BJ (cell line): ENCODE data around the gene OSBPL5. TPM values are rescaled to one million over a fixed set of nuclear protein-coding genes. Genes with fewer than 3 reads are reported as not detected.
A peak's percentile ranks its signal among the peaks of the same experiment; 100 is the strongest.

Experiments used
- CTCF ChIA-PET: fragments of 350-600 bp; formaldehyde crosslinking; extraction: SDS; loops from one replicate; lab custom pipeline; 2021; ENCODE audit warnings: antibody characterized with exemption, inconsistent platforms; lab: Yijun Ruan, JAX
- POLR2A ChIA-PET: fragments of 300-600 bp; sonication (Branson Sonifier 250); formaldehyde crosslinking; extraction: SDS; loops from one replicate; lab custom pipeline; 2021; ENCODE audit warnings: antibody characterized with exemption; lab: Charles Lee
- DNase-seq: peaks from one replicate; pipeline ENCODE4 v3.0.0-alpha.2; 2011; ENCODE audit warnings: low read depth
- H3K27me3 ChIP-seq: 2 replicates; pipeline ENCODE4 v1.6.0; 2011; ENCODE audit warnings: low read length; ENCODE audit not compliant: control insufficient read depth, insufficient read depth
- H3K36me3 ChIP-seq: 2 replicates; pipeline ENCODE4 v1.5.1; 2011; ENCODE audit warnings: low read length; ENCODE audit not compliant: control insufficient read depth, insufficient read depth
- H3K4me3 ChIP-seq: 2 replicates; pipeline ENCODE4 v1.5.1; 2011; ENCODE audit warnings: low read depth, mild to moderate bottlenecking, control low read depth, low read length
- polyA plus RNA-seq: library from polyadenylated mRNA; depleted of rRNA; stranded (reverse); fragments of >200 nt; gene quantifications from 2 replicates; pipeline ENCODE4 v1.2.3, GENCODE V29; 2011
- TF ChIP-seq, protein P1 (sequence below): IDR thresholded peaks from 2 replicates; pipeline ENCODE4 v1.5.1; 2011; ENCODE audit warnings: low read depth, mild to moderate bottlenecking, control low read depth, inconsistent platforms, low read length, moderate library complexity; ENCODE audit not compliant: insufficient read depth

The OSBPL5 gene
- polyA plus RNA-seq, 1 experiment = 20.8 TPM

DNA sequence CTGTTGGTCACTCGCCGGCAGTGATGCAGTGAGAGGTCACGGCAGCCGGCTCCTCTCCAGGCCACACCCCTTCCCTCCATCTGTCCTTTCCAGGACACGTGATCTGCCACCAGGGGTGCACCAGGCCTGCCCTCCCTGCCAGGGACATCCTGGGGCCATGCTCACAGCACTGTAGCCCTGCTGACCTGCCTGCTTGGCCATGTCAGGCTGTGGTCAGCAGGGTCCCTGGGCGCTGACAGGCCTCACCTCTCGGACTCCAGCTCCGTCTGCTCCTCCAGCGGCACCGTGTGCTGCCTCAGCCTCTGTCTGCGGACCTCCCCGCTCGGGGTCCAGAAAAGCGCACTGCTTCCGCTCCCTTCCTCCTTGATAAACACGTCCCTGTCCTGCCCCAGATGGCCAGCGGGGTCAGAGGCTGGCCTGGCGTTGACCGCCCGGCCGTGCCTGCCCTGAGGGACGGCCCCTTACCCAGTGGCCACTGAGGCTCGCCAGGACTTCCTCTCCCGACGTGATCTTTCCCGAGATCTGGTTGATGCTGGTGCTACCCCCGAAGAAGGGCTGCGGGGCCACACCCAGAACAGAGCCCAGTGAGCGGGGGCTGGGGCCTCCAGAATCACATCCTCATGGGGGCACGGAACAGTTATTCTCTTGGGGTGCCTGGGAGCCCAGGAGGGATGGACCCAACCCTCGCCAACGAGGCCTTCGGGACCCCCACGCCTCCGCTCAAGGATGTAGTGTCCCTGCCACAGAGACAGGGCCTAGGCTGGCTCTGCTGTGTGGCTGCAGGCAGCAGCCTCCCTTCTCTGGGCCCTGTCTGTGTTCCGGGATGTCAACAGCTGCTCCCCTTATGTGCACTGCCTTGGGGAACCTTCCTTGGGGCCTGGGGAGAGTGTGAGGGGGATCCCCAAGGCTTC, 71.6 kb downstream of the OSBPL5 start:
- H3K36me3 ChIP-seq = peaks cover 35% of the 10 kb centered on the region
- TF ChIP-seq, protein P1, sequence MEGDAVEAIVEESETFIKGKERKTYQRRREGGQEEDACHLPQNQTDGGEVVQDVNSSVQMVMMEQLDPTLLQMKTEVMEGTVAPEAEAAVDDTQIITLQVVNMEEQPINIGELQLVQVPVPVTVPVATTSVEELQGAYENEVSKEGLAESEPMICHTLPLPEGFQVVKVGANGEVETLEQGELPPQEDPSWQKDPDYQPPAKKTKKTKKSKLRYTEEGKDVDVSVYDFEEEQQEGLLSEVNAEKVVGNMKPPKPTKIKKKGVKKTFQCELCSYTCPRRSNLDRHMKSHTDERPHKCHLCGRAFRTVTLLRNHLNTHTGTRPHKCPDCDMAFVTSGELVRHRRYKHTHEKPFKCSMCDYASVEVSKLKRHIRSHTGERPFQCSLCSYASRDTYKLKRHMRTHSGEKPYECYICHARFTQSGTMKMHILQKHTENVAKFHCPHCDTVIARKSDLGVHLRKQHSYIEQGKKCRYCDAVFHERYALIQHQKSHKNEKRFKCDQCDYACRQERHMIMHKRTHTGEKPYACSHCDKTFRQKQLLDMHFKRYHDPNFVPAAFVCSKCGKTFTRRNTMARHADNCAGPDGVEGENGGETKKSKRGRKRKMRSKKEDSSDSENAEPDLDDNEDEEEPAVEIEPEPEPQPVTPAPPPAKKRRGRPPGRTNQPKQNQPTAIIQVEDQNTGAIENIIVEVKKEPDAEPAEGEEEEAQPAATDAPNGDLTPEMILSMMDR = no peak
- no peaks in the 10 kb centered on the region for H3K27me3 ChIP-seq
- POLR2A ChIA-PET = no interaction called here
- H3K4me3 ChIP-seq = no peak overlapping the region
- CTCF ChIA-PET = interaction anchor here (0.6 to 10.0 kb wide), 9 partner anchors 12 to 156 kb away, joined by 3 to 155 read pairs (median 10); no protein-coding TSS in a partner anchor
- DNase-seq = no peak

DNA sequence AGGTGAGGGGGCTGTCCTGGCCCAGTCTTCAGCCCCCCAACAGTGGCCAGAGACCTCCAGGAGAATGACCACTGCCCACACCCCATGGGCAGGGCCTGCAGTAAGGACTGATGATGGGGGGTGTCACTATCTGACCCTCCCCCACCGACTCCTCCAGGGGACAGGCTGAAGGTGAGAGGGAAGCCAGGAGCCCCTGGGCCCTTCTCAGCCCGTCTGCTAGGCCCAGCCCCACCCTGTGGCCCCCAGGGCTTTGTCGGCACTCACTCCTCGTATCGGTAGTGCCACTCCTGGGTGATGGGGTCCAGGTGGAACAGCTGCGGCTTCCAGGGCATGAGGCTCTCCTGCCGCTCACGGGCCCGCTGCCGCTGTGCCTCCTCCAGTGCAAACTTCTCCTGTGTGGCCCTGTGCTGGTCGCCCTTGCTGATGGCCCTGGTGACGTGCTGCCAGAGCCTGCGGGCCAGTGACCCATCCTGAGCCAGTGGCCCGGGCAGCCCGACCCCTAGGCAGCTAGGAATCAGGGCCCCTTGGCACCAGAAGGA, 72.4 kb downstream of the OSBPL5 start:
- TF ChIP-seq, protein P1 = no peak
- POLR2A ChIA-PET = no interaction called here
- Histone ChIP-seq H3K27me3 (no peaks in the 10 kb centered on the region), H3K36me3 (peaks cover 37% of the 10 kb centered on the region), H3K4me3 (no peak overlapping the region)
- DNase-seq = no peak
- CTCF ChIA-PET = interaction anchor here (0.5 to 10.0 kb wide), 13 partner anchors 10 to 478 kb away, joined by 3 to 155 read pairs (median 13); no protein-coding TSS in a partner anchor

DNA sequence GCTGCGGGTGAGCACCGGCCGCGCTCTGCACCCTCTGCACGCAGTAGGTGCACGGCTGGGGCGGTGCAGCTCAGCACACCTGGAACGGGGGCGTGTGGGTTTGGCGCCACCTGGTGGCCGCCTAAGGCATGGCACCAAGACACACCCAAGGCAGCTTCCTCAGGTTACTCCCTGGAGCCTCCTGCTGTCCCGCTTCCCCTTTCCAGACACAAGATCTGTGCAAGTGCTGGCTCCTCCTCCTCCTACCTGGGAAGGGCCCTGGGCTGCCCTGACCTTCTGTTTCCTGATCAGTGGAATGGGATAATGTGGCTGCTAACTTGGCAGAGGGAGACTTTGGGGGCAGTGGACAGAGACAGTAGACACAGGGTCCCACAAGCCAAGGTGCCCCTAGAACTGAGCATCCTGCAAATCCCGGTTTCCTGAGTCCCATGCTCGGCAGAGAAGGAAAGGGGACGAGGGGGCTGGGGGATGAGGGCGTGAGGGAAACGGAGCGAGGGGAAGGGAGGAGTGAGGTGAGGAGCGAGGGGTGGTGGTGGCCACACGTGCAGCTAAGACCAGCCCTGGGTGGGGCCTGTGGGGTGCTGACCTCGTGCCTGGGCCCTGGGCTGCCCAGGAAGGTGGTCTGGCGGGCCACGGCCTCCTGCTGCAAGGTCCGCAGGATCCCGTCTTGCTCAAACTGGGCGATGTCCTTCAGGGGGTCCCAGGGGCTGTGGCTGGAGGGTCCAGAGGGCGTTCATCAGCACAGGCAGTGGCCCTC, 73.1 kb downstream of the OSBPL5 start:
- ChIA-PET CTCF (interaction anchor here (0.5 to 10.0 kb wide), 35 partner anchors 9 to 559 kb away, joined by 3 to 155 read pairs (median 5); partner anchors contain the start of genes CARS1 and OSBPL5), POLR2A (interaction anchor here (0.6 kb wide), 1 partner anchor 76 kb away, joined by 12 read pairs; no protein-coding TSS in a partner anchor)
- peaks cover 35% of the 10 kb centered on the region for H3K36me3 ChIP-seq
- no peaks in the 10 kb centered on the region for H3K27me3 ChIP-seq
- no peak overlapping the region for H3K4me3 ChIP-seq
- TF ChIP-seq, protein P1 = peak; percentile 97
- DNase-seq = no peak

DNA sequence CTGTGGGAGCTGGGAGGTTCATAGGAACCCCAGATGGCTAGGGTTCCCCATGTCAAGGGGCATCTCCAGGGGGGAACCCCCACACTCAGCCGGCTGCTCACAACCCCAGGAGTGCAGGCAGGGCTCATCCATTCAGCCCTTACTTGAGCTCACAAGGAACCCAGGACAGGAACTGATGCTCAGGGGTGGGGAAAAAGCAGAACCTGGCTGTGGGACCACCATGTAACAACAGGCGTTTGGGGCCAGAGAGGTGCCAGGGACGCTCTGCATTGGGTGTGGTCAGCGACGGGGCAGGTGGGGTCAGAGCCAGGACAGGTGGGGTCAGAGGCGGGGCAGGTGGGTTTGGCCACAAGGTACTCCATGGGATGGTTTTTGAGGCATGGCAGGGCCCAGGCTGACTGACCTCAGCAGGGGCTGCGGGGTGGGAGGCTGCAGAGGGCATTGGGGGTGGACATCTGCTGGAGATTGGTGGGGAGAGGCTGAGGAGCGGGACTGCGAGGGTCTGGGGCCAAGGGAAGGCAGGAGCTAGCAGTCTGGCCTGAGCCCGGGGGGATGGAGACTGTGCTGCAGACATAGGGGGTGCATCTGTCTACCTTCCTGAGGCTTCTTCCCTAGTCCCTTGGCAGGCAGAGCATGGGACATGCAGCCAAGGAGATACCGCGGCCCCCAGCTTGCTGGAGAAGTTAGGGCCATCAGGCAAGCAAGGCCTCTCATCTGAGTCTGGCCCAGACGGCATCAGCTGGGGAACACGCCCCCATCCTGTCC, 73.8 kb downstream of the OSBPL5 start:
- DNase-seq = no peak
- POLR2A ChIA-PET = interaction anchor here (0.6 kb wide), 1 partner anchor 75 kb away, joined by 12 read pairs; no protein-coding TSS in a partner anchor
- Histone ChIP-seq H3K27me3 (no peaks in the 10 kb centered on the region), H3K4me3 (no peak overlapping the region), H3K36me3 (peaks cover 35% of the 10 kb centered on the region)
- TF ChIP-seq, protein P1 = no peak
- CTCF ChIA-PET = interaction anchor here (0.7 to 10.0 kb wide), 36 partner anchors 10 to 558 kb away, joined by 3 to 155 read pairs (median 5); partner anchors contain the start of genes CARS1 and OSBPL5
